C4-2B (cell line): ENCODE results near the gene RMI2.

Source experiments
- CTCF ChIP-seq: fragments of 450-650 bp; conservative IDR thresholded peaks from 2 replicates; pipeline ENCODE4 v1.5.1; 2017; ENCODE audit warnings: mild to moderate bottlenecking
- ZFX ChIP-seq: fragments of 450-650 bp; IDR thresholded peaks from 2 replicates; pipeline ENCODE4 v1.6.1; 2017

- no peak for TF ChIP-seq CTCF
- no peak for TF ChIP-seq ZFX
Observed at GRCh38 chr16:11398851-11399250, 53.6 kb downstream of the RMI2 start.
